ENCODE measurements around the gene MYO5C.

Gene MYO5C

DNA sequence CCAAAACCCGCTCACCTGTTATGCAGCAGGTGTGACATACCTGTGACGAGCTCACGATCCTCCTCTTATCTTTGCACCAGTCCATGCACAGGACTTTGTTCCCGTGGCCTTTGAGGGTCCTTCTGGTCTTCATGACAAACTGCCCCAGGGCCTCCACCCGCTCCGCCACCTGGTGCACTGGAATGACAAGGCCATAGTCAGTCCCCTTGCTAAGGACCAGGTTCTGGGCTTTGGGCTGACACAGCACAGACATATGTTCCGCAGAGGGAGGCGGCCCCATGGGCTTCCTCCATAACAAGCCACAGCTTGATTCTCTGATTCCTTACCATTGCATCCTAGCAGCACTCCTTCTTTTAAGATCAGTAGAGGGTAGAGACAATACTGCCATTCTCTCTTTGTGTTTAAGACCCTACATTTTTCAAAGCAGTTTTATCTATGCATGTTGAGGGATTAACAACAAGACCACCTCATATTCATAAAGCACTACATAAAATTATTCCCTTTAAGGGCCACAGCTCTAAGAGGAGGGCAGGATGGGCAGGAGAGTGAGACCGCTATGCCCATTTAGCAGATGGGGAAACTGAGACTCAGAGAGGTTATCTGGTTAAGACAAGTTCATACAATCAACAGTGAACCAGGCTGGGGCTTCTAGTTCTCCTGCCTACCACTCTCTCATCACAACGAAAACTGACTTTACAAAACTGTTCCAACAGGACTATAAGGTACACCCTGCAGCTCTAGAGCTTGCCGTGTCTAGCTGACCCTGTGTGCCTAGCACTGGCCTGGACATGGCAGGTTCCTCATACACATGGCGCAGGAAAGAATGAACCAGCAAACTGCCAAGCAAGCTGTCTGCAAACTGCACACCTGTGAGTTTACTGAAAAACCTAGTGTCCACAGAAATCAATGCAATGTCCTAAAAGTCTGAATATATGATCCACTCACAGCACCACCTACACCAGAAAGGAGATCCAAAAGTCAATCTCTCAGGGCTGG, 141.4 kb downstream of the MYO5C start:
- in situ Hi-C loops (cut with HindIII; ENCODE audit: low sequenced_read_pairs), result no loop called here

DNA sequence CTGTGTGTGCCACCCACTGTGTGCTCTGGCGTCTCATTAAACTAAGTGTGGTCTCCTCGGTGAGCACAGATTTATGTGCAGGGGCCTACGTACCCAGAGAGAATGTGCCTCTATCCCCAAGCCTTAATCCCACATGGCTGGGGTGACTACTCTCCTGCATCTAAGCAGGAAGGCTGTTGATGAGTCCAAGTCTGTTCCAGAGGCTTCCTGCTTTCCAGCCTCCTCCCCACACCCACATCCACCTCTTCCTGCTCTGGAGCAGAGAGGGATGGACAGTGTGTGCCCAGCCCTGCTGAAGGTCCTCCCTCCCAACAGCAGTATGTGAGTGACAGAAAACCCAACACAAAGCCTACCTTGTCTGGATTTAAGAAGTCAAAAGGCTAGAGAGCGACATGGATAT, 144.3 kb downstream of the MYO5C start:
- in situ Hi-C loops (cut with HindIII; ENCODE audit: low sequenced_read_pairs), result no loop called here

DNA sequence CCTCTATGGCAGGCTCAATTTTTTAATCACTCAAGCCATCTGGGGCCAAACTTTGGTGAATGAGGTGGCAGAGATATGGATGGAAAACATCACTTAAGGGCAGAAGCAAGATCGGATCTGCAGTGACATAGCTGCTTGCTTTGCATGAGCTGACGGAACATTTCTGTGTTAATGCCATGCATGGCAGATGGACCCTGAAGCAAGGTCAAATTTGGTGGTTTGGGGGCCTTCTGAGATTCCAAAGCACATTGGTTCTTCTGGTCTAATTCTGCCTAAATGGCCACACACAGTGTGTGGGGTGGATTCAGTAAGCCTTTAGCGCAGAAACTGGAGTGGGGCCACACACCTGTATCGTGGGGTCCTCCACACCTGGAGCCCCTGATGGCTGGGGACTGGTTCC, 144.7 kb downstream of the MYO5C start:
- in situ Hi-C loops (cut with HindIII; ENCODE audit: low sequenced_read_pairs), result no loop called here

DNA sequence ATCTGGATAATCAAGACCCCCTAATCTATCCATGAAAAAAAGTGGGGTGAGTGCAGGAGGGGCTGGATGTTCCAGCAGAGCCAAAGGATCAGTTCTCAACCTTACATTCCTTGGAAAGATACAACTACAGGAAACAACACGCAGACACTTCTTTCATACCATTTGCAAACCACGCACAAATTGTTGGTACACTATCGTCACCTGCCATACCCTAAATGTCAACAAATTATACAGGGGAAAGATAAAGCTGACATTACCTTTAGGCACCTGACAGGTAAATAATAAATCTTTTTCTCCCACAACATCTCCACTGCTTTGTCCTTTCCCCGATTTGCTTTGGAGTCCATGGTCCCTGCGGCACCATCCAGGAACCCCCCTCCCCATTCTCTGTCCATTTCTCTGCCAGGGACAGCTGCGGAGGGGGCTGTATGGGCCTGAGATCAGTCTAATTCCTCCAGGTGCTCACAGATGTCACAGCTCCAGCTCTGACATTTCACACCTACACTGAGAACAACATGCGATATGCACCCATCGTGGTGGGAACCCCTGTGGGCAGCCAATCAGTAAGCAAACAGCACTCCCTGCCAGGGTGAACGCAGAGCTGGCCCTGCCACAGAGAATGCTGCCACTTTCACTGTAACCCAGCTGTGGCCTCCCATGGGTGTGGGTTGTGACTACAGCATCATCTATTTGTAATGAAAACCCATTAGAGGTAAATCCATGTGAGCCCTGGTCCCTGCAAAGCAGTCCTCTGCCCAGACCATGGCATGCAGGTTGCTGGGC, 145.4 kb downstream of the MYO5C start:
- in situ Hi-C loops (cut with HindIII; ENCODE audit: low sequenced_read_pairs), result no loop called here

DNA sequence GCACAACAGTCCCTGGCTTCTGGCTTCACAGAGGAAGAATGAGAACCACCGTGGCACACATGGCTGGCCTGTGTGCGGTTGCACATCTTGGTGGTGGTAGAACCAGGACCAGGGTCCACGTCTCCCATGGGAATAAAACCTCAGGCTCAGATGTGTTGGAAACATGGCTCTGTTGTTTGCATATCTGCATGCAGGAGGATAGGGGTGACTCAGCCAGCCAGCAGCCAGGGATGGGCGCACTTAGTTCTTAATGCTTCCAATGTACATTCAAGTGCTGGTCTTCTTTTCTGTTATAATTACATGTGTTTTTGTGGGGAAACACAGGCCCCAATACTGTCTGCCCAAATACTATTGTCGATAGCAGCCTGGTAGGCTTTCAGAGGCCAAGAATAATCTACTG, 147.2 kb downstream of the MYO5C start:
- in situ Hi-C loops (cut with HindIII; ENCODE audit: low sequenced_read_pairs), result no loop called here

DNA sequence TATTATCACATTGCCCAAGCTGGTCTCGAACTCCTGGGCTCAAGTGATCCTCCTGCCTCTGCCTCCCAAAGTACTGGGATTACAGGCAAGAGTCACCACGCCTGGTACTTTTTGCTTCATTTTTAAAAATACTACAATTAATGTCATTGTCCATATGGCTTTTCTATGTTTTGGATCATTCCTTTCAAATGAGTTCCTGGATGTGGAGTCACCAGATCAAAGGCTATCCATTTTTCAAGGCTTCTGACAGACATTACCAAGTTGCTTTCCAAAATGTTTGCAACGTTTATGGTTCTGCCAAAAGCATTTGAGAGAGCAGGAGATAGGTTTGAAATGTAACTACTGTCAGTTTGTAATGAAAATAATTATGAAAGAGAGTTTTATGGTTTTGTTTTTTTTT, 148.8 kb downstream of the MYO5C start:
- in situ Hi-C loops (cut with HindIII; ENCODE audit: low sequenced_read_pairs), result no loop called here

DNA sequence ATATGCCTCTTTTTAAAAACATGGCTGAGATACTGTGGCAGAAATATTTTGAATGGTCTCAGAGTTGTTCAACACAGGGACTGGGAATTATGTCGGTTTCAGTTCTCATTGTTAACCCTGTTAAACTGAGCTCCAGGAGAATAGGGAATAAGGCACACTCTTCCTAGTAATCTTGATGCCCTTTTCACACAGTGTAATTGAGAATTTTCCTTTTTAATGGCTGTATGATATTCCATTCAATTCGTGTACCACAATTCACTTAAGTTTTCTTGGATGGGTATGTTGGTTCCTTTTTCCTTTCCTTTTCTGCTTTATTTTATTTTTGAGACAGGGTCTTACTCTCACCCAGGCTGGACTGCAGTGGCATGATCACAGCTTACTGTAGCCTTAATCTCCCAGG, 149.3 kb downstream of the MYO5C start:
- in situ Hi-C loops (cut with HindIII; ENCODE audit: low sequenced_read_pairs), result no loop called here

DNA sequence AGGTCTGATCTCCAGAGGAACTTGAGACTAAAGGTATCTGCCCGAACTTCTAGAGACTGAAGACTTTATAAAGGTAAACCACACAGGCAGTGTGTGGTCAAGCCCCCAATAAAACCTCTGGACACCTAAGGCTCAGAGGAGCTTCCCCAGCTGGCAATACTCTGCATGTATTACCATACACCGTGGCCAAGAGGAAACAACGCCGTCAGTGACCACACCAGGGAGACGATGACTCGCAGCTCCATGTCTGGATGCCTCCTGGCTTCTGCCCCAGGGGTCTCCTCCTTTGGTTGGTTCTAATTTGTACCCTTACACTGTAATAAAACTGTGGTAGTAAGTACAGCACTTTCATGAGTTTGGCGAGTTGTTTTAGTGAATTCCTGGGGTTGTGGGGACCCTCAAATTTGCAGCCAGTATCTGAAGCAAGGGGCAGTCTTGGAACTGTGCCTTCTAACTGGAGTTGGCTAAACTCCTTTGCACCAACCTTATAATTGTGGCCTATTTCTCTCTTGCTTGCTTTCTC, 150.9 kb downstream of the MYO5C start:
- in situ Hi-C loops (cut with HindIII; ENCODE audit: low sequenced_read_pairs), result no loop called here

DNA sequence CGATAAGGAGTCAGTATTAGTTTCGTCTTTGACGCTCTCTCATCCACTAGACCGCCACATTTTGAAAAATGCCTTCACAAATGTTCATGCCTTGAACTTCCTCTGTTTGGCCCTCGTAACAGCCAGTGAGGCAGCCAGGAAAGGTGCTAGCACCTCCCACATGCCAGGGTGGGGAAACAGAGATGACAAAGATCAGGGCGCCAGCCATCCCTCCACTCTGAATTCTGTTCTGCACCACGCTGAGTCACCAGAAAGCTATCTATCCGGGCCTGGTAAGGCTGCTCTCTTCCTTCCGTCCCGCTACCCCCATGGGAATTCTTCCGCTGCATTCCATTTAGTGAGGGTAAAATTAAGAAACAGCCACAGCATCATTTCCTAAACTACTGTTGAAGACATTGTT, 151.7 kb downstream of the MYO5C start:
- in situ Hi-C loops (cut with HindIII; ENCODE audit: low sequenced_read_pairs), result no loop called here
